ENCODE results near the gene SLC11A1. TPM values are rescaled to one million over a fixed set of nuclear protein-coding genes. Genes with fewer than 3 reads are reported as not detected.

The SLC11A1 gene
- polyA plus RNA-seq, 1 donor from 2014 or later = 1.3 TPM

- Mint-ChIP-seq H3K27me3 (no peaks in the 10 kb centered on the region), H3K27ac (peak overlapping the region in 2 of 3 donors; percentile 73 to 100), H3K36me3 (no peaks in the 10 kb centered on the region), H3K9me3 (no peaks in the 10 kb centered on the region), H3K4me3 (peak overlapping the region; percentile 81 to 95 (median 88)), H3K4me1 (peaks cover 19 to 34% (median 25%) of the 10 kb centered on the region in 3 donors)
These were observed 19.8 kb downstream of the SLC11A1 start for GRCh38 chr2:218401890-218402289.

- peaks cover 22 to 33% (median 24%) of the 10 kb centered on the region in 3 donors for H3K4me1 Mint-ChIP-seq
- H3K4me3 Mint-ChIP-seq = peak overlapping the region in 2 of 4 donors; percentile 54 to 83
- H3K27ac Mint-ChIP-seq = peak overlapping the region in 2 of 3 donors; percentile 63 to 68
- no peaks in the 10 kb centered on the region for H3K27me3 Mint-ChIP-seq
- no peaks in the 10 kb centered on the region for H3K36me3 Mint-ChIP-seq
- H3K9me3 Mint-ChIP-seq = no peaks in the 10 kb centered on the region
These were observed 20.4 kb downstream of the SLC11A1 start for GRCh38 chr2:218402491-218402901.

- H3K4me1 Mint-ChIP-seq = peaks cover 19 to 31% (median 22%) of the 10 kb centered on the region in 3 donors
- no peaks in the 10 kb centered on the region for H3K9me3 Mint-ChIP-seq
- H3K36me3 Mint-ChIP-seq = no peaks in the 10 kb centered on the region
- no peaks in the 10 kb centered on the region for H3K27me3 Mint-ChIP-seq
- peak overlapping the region in 1 of 3 donors; percentile 92 for H3K27ac Mint-ChIP-seq
- peak overlapping the region in 2 of 4 donors; percentile 75 to 79 for H3K4me3 Mint-ChIP-seq
These were observed 20.9 kb downstream of the SLC11A1 start for GRCh38 chr2:218402911-218403411.

GRCh38 chr2:218403810-218404209 lies 21.7 kb downstream of the SLC11A1 start:
- Mint-ChIP-seq H3K36me3 (no peaks in the 10 kb centered on the region), H3K27me3 (no peaks in the 10 kb centered on the region), H3K9me3 (no peaks in the 10 kb centered on the region), H3K4me1 (peaks cover 18 to 33% (median 22%) of the 10 kb centered on the region in 3 donors), H3K27ac (peak overlapping the region in 2 of 3 donors; percentile 53 to 92), H3K4me3 (peak overlapping the region; percentile 9 to 79 (median 60))

GRCh38 chr2:218404351-218405085 lies 22.4 kb downstream of the SLC11A1 start:
- peak overlapping the region in 2 of 4 donors; percentile 55 to 79 for H3K4me3 Mint-ChIP-seq
- H3K27ac Mint-ChIP-seq = peak overlapping the region in 2 of 3 donors; percentile 92 to 94
- no peaks in the 10 kb centered on the region for H3K36me3 Mint-ChIP-seq
- no peaks in the 10 kb centered on the region for H3K27me3 Mint-ChIP-seq
- peaks cover 18 to 33% (median 22%) of the 10 kb centered on the region in 3 donors for H3K4me1 Mint-ChIP-seq
- H3K9me3 Mint-ChIP-seq = no peaks in the 10 kb centered on the region

- peak overlapping the region; percentile 92 to 97 (median 93) for H3K27ac Mint-ChIP-seq
- peak overlapping the region in 3 of 4 donors; percentile 79 to 93 (median 90) for H3K4me3 Mint-ChIP-seq
- H3K36me3 Mint-ChIP-seq = no peaks in the 10 kb centered on the region
- no peaks in the 10 kb centered on the region for H3K9me3 Mint-ChIP-seq
- no peaks in the 10 kb centered on the region for H3K27me3 Mint-ChIP-seq
- H3K4me1 Mint-ChIP-seq = peaks cover 18 to 33% (median 22%) of the 10 kb centered on the region in 3 donors
These were observed 23.1 kb downstream of the SLC11A1 start for GRCh38 chr2:218405086-218405745.

GRCh38 chr2:218405746-218406208 lies 23.7 kb downstream of the SLC11A1 start:
- Mint-ChIP-seq H3K36me3 (no peaks in the 10 kb centered on the region), H3K4me1 (peaks cover 18 to 33% (median 22%) of the 10 kb centered on the region in 3 donors), H3K27ac (peak overlapping the region; percentile 92 to 97 (median 93)), H3K9me3 (no peaks in the 10 kb centered on the region), H3K27me3 (no peaks in the 10 kb centered on the region), H3K4me3 (peak overlapping the region; percentile 78 to 93 (median 84))

- no peaks in the 10 kb centered on the region for H3K27me3 Mint-ChIP-seq
- H3K27ac Mint-ChIP-seq = peak overlapping the region; percentile 92 to 97 (median 93)
- peak overlapping the region; percentile 79 to 93 (median 84) for H3K4me3 Mint-ChIP-seq
- H3K4me1 Mint-ChIP-seq = peaks cover 18 to 33% (median 22%) of the 10 kb centered on the region in 3 donors
- no peaks in the 10 kb centered on the region for H3K36me3 Mint-ChIP-seq
- H3K9me3 Mint-ChIP-seq = no peaks in the 10 kb centered on the region
These were observed 24.3 kb downstream of the SLC11A1 start for GRCh38 chr2:218406209-218406948.

GRCh38 chr2:218406949-218407618 lies 25.0 kb downstream of the SLC11A1 start:
- peak overlapping the region; percentile 79 to 93 (median 84) for H3K4me3 Mint-ChIP-seq
- H3K27me3 Mint-ChIP-seq = no peaks in the 10 kb centered on the region
- H3K9me3 Mint-ChIP-seq = no peaks in the 10 kb centered on the region
- peak overlapping the region; percentile 92 to 97 (median 93) for H3K27ac Mint-ChIP-seq
- peaks cover 18 to 29% (median 20%) of the 10 kb centered on the region in 3 donors for H3K4me1 Mint-ChIP-seq
- H3K36me3 Mint-ChIP-seq = no peaks in the 10 kb centered on the region

- Mint-ChIP-seq H3K27me3 (no peaks in the 10 kb centered on the region), H3K4me3 (peak overlapping the region in 1 of 4 donors; percentile 60), H3K36me3 (no peaks in the 10 kb centered on the region), H3K27ac (peak overlapping the region in 1 of 3 donors; percentile 76), H3K9me3 (no peaks in the 10 kb centered on the region), H3K4me1 (peaks cover 19 to 29% (median 20%) of the 10 kb centered on the region in 3 donors)
These were observed 25.6 kb downstream of the SLC11A1 start for GRCh38 chr2:218407717-218408116.

- peaks cover 2% of the 10 kb centered on the region for H3K36me3 Mint-ChIP-seq
- no peak overlapping the region for H3K27ac Mint-ChIP-seq
- H3K9me3 Mint-ChIP-seq = no peaks in the 10 kb centered on the region
- no peak overlapping the region for H3K4me3 Mint-ChIP-seq
- peaks cover 0 to 3% (median 0%) of the 10 kb centered on the region in 3 donors for H3K4me1 Mint-ChIP-seq
- peaks cover 2% of the 10 kb centered on the region for H3K27me3 Mint-ChIP-seq
These were observed 36.2 kb downstream of the SLC11A1 start for GRCh38 chr2:218418321-218418716.

GRCh38 chr2:218418717-218419458 lies 36.8 kb downstream of the SLC11A1 start, which contains the start of gene VIL1:
TSS of gene VIL1 (plus strand) at chr2:218419123. CDS start at chr2:218423779, 4,656 bp downstream.
- Mint-ChIP-seq H3K4me3 (no peak within 1 kb of the TSS), H3K27me3 (peaks cover 2% of the 10 kb centered on the region), H3K4me1 (peaks cover 0 to 3% (median 0%) of the 10 kb centered on the region in 3 donors), H3K9me3 (no peaks in the 10 kb centered on the region), H3K27ac (no peak within 1 kb of the TSS), H3K36me3 (peaks cover 2% of the 10 kb centered on the region)

GRCh38 chr2:218419630-218420216 lies 37.6 kb downstream of the SLC11A1 start:
- Mint-ChIP-seq H3K27me3 (peaks cover 2% of the 10 kb centered on the region), H3K9me3 (no peaks in the 10 kb centered on the region), H3K36me3 (no peaks in the 10 kb centered on the region), H3K27ac (no peak overlapping the region), H3K4me3 (no peak overlapping the region), H3K4me1 (peaks cover 0 to 3% (median 0%) of the 10 kb centered on the region in 3 donors)
